Fibroblast of lung (primary cell): ENCODE data around the gene SH3TC1. TPM values are rescaled to one million over a fixed set of nuclear protein-coding genes. Genes with fewer than 3 reads are reported as not detected.
A peak's percentile ranks its signal among the peaks of the same experiment; 100 is the strongest.

Experiments
- DNase-seq, 2 donors: peaks; one replicate each; pipeline versions ENCODE4 v3.0.0 to v3.0.0-alpha.2; 2010; ENCODE audit warnings: low read depth in 2 of 2
- H2AFZ ChIP-seq: 2 replicates; pipeline ENCODE4 v1.5.1; 2012; ENCODE audit warnings: low read length, control low read depth, inconsistent platforms
- H3K27ac ChIP-seq: 2 replicates; pipeline ENCODE4 v1.5.1; 2011; ENCODE audit warnings: low read length, control low read depth; ENCODE audit not compliant: insufficient read depth
- H3K27me3 ChIP-seq: 2 replicates; pipeline ENCODE4 v1.5.1; 2011; ENCODE audit warnings: mild to moderate bottlenecking, low read length; ENCODE audit not compliant: control insufficient read depth, insufficient read depth
- H3K36me3 ChIP-seq: 2 replicates; pipeline ENCODE4 v1.5.1; 2011; ENCODE audit warnings: low read length; ENCODE audit not compliant: control insufficient read depth, insufficient read depth
- H3K4me1 ChIP-seq: 2 replicates; pipeline ENCODE4 v1.5.1; 2011; ENCODE audit warnings: low read length; ENCODE audit not compliant: control insufficient read depth, insufficient read depth; ENCODE audit errors: extremely low read depth
- H3K4me2 ChIP-seq: 2 replicates; pipeline ENCODE4 v1.5.1; 2011; ENCODE audit warnings: low read length, control low read depth; ENCODE audit not compliant: insufficient read depth; ENCODE audit errors: extremely low read depth
- H3K4me3 ChIP-seq, 4 experiments: fragments of 200-600 bp in 1 of 4; sonication (generic) in 1 of 4; replicated peaks in 1 of 4; 2 replicates each; pipeline ENCODE4 v1.5.1; 2011 to 2016; ENCODE audit warnings: low read length in 4 of 4, low read depth in 3 of 4, mild to moderate bottlenecking in 3 of 4, control low read depth in 2 of 4, inconsistent platforms in 1 of 4, mixed read lengths in 1 of 4; ENCODE audit not compliant: insufficient read depth in 1 of 4; ENCODE audit errors: control extremely low read depth in 1 of 4
- H3K79me2 ChIP-seq: 2 replicates; pipeline ENCODE4 v1.5.1; 2012; ENCODE audit warnings: mild to moderate bottlenecking, low read length, inconsistent platforms; ENCODE audit not compliant: control insufficient read depth, insufficient read depth
- H3K9ac ChIP-seq: 2 replicates; pipeline ENCODE4 v1.5.1; 2011; ENCODE audit warnings: mild to moderate bottlenecking, low read length, control low read depth; ENCODE audit not compliant: insufficient read depth
- H3K9me3 ChIP-seq: 2 replicates; pipeline ENCODE4 v1.5.1; 2012; ENCODE audit warnings: low read depth, low read length; ENCODE audit not compliant: control insufficient read depth, insufficient read depth
- H4K20me1 ChIP-seq: 2 replicates; pipeline ENCODE4 v1.5.1; 2011; ENCODE audit warnings: low read length; ENCODE audit not compliant: control insufficient read depth, insufficient read depth; ENCODE audit errors: extremely low read depth
- EZH2 ChIP-seq: IDR thresholded peaks from 2 replicates; pipeline ENCODE4 v1.5.1; 2012; ENCODE audit warnings: low read length, control low read depth, mild to moderate bottlenecking; ENCODE audit errors: missing control alignments
- polyA plus RNA-seq, 2 donors: library from polyadenylated mRNA; depleted of rRNA in 1 of 2; stranded (reverse) in 1 of 2; unstranded in 1 of 2; fragments of >200 nt; gene quantifications; 2 replicates each; pipeline ENCODE4 v1.2.1, GENCODE V29; 2011 to 2012; ENCODE audit warnings: missing spikeins in 1 of 2
- total RNA-seq: library from RNA; depleted of rRNA; stranded (reverse); fragments of >200 nt; gene quantifications from 2 replicates; pipeline ENCODE4 v1.2.1, GENCODE V29; 2014
- TF ChIP-seq, protein P1 (sequence below), 2 donors: IDR thresholded peaks in 1 of 2; conservative IDR thresholded peaks in 1 of 2; 1 replicate in 1 of 2; 2 replicates in 1 of 2; pipeline ENCODE4 v1.5.1; 2011 to 2012; ENCODE audit warnings: low read length in 2 of 2, control low read depth in 1 of 2, inconsistent platforms in 1 of 2, low read depth in 1 of 2, mild to moderate bottlenecking in 1 of 2

The SH3TC1 gene
- total and polyA plus RNA-seq, 2 donors (not counting 1 experiment from before 2014, with no cell fraction given), result 3.3 to 11.6 TPM

DNA sequence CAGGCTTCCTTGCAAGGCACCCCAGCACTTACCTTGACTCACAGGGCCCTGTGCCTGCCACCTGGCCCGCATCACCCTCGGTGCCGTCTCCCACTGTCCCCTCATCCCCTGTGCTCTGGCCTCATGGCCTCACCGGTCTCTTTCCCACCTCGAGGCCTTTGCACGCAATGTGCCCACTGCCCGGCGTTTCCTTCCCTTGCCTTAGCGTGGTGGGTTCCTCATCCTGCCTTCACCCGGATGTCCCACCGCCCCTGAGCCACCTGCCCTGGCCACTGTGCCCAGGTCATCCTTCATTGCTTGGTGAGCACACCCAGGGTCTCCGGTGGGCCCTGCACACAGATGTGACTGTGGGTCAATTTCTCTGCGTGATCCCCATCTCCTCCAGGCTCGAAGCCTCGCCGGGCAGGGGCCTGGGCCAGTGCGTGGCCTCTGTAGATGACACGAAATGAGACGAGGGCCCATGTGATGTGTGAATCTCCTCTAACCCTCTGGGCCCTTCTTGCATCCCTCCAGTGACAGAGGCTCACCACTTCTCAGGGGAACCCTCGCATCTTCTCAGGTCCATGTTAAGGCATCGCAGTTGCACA is 75.1 kb downstream of the SH3TC1 start:
- Histone ChIP-seq H3K9me3 (no peaks in the 10 kb centered on the region), H3K4me1 (peaks cover 30% of the 10 kb centered on the region), H4K20me1 (no peaks in the 10 kb centered on the region), H3K27ac (no peak overlapping the region), H3K9ac (no peak overlapping the region), H3K36me3 (no peaks in the 10 kb centered on the region), H3K4me3 (no peak overlapping the region), H2AFZ (no peak overlapping the region), H3K79me2 (no peaks in the 10 kb centered on the region), H3K27me3 (peaks cover 20% of the 10 kb centered on the region), H3K4me2 (peak overlapping the region; percentile 2)
- DNase-seq, result no peak
- no peak for TF ChIP-seq EZH2

DNA sequence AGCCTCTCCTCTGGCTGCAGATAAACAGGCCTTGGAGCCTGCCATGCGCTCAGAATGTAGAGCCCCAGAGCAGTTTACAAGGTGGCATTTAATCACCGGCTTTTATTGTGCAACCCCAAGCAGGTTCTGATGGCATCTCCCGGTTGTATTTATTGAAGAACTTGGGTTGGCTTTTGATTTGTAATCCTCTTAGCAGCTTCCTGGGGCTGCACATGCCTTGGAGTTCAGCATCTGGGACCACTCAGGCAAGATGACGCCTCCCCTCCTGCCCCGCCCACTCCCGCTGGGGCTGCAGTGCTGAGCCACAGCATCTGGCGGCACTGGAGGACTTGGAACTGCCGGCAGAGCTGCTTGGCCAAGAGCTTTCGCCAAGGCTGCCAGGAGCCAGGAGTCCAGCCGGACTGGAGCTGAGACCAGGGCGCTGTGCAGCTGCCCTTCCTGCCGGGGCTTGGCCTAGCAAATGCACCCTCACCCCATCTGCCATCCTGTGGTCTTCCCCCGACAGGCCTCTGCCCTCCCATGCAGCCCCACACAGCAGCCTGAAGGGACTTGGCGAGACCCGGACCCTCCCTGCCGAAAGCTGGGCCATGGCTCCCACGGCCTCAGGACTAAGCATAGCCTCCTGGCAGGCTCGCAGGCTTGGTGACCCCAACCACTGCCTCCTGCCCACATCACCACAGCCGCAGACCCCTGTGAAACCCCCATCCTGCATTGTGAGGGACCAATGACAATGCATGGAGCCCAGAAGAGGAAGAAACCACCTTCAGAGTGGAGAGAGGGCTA is 75.9 kb downstream of the SH3TC1 start:
- DNase-seq, result peak; percentile 90 to 94
- no peaks in the 10 kb centered on the region for H4K20me1 ChIP-seq
- no peak overlapping the region for H3K27ac ChIP-seq
- peaks cover 20% of the 10 kb centered on the region for H3K27me3 ChIP-seq
- no peak overlapping the region for H3K4me3 ChIP-seq
- no peak overlapping the region for H3K9ac ChIP-seq
- H2AFZ ChIP-seq, result no peak overlapping the region
- H3K36me3 ChIP-seq, result no peaks in the 10 kb centered on the region
- no peaks in the 10 kb centered on the region for H3K9me3 ChIP-seq
- H3K4me2 ChIP-seq, result peak overlapping the region; percentile 54
- TF ChIP-seq, protein P1, sequence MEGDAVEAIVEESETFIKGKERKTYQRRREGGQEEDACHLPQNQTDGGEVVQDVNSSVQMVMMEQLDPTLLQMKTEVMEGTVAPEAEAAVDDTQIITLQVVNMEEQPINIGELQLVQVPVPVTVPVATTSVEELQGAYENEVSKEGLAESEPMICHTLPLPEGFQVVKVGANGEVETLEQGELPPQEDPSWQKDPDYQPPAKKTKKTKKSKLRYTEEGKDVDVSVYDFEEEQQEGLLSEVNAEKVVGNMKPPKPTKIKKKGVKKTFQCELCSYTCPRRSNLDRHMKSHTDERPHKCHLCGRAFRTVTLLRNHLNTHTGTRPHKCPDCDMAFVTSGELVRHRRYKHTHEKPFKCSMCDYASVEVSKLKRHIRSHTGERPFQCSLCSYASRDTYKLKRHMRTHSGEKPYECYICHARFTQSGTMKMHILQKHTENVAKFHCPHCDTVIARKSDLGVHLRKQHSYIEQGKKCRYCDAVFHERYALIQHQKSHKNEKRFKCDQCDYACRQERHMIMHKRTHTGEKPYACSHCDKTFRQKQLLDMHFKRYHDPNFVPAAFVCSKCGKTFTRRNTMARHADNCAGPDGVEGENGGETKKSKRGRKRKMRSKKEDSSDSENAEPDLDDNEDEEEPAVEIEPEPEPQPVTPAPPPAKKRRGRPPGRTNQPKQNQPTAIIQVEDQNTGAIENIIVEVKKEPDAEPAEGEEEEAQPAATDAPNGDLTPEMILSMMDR (conservative IDR thresholded peaks at IDR 0.05 in 1 of 2, IDR thresholded peaks at IDR 0.05 in 1 of 2; ENCODE audit: low read depth in 1 of 2, low read length in 2 of 2), result peak; percentile 56 to 66
- no peak for TF ChIP-seq EZH2
- peaks cover 32% of the 10 kb centered on the region for H3K4me1 ChIP-seq
- H3K79me2 ChIP-seq, result no peaks in the 10 kb centered on the region

GRCh38 chr4:8275548-8275910 is 76.4 kb downstream of the SH3TC1 start:
- TF ChIP-seq, protein P1 (conservative IDR thresholded peaks at IDR 0.05 in 1 of 2, IDR thresholded peaks at IDR 0.05 in 1 of 2; ENCODE audit: low read depth in 1 of 2, low read length in 2 of 2), result no peak
- TF ChIP-seq EZH2, result no peak
- Histone ChIP-seq H3K9me3 (no peaks in the 10 kb centered on the region), H3K27ac (no peak overlapping the region), H3K79me2 (no peaks in the 10 kb centered on the region), H3K4me2 (no peak overlapping the region), H3K4me1 (peaks cover 32% of the 10 kb centered on the region), H3K9ac (no peak overlapping the region), H3K36me3 (no peaks in the 10 kb centered on the region), H4K20me1 (no peaks in the 10 kb centered on the region), H3K27me3 (peaks cover 16% of the 10 kb centered on the region), H2AFZ (no peak overlapping the region), H3K4me3 (no peak overlapping the region)
- DNase-seq, result no peak
